ENCODE results near the gene PDCL3. TPM values are rescaled to one million over a fixed set of nuclear protein-coding genes. Genes with fewer than 3 reads are reported as not detected.

Gene PDCL3
- polyA plus RNA-seq, 1 of the 3 experiments (the other 2 are of a cell fraction): 32.8 TPM

DNA sequence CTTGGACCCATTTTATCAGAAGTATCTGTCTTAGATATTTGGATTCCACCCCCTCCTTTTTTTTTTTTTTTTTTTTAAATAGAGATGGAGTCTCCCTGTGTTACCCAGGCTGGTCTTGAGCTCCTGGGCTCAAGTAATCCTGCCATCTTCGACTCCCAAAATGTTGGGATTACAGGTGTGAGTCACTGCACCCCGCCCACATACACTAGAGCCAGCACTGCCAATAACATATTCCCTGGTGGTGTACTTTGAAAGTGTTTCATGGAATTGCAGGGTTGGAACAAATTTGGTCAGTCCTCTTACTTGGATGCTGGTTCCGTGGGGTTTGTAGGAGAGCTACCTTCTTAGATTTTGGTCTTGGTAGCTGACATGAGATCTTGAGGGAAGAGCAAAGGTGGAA, 15.0 kb downstream of the PDCL3 start:
- Histone ChIP-seq H3K79me2 (ENCODE audit: insufficient read depth) (no peaks in the 10 kb centered on the region), H4K20me1 (ENCODE audit: insufficient read depth) (no peaks in the 10 kb centered on the region), H3K4me1 (ENCODE audit: control insufficient read depth in 1 of 2, insufficient read depth in 2 of 2, low read depth in 1 of 2, low read length in 1 of 2) (no peaks in the 10 kb centered on the region), H3K36me3 (replicated peaks in 1 of 2; ENCODE audit: control insufficient read depth in 1 of 2, insufficient read depth in 2 of 2, low read length in 1 of 2) (peaks cover 7 to 20% of the 10 kb centered on the region in 2 experiments), H2AFZ (ENCODE audit: low read depth) (no peak overlapping the region), H3K9ac (no peak overlapping the region), H3F3A (replicated peaks; ENCODE audit: insufficient read depth) (peaks cover 3% of the 10 kb centered on the region), H3K9me2 (no peaks in the 10 kb centered on the region), H3K4me3 (ENCODE audit: low read depth in 2 of 2, low read length in 1 of 2) (no peak overlapping the region), H3K27me3 (ENCODE audit: insufficient read depth) (no peaks in the 10 kb centered on the region), H3K4me2 (no peak overlapping the region), H3K27ac (ENCODE audit: low read depth in 2 of 2, low read length in 1 of 2) (no peak overlapping the region), H3K9me3 (no peaks in the 10 kb centered on the region)
- no peak for DNase-seq
- TF ChIP-seq RAD21 (IDR thresholded peaks at IDR 0.05; ENCODE audit: low read length): no peak
- TF ChIP-seq, protein P1, sequence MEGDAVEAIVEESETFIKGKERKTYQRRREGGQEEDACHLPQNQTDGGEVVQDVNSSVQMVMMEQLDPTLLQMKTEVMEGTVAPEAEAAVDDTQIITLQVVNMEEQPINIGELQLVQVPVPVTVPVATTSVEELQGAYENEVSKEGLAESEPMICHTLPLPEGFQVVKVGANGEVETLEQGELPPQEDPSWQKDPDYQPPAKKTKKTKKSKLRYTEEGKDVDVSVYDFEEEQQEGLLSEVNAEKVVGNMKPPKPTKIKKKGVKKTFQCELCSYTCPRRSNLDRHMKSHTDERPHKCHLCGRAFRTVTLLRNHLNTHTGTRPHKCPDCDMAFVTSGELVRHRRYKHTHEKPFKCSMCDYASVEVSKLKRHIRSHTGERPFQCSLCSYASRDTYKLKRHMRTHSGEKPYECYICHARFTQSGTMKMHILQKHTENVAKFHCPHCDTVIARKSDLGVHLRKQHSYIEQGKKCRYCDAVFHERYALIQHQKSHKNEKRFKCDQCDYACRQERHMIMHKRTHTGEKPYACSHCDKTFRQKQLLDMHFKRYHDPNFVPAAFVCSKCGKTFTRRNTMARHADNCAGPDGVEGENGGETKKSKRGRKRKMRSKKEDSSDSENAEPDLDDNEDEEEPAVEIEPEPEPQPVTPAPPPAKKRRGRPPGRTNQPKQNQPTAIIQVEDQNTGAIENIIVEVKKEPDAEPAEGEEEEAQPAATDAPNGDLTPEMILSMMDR (IDR thresholded peaks at IDR 0.05): no peak
- TF ChIP-seq JUND (IDR thresholded peaks at IDR 0.05): no peak
- no peak for TF ChIP-seq FOXM1 (IDR thresholded peaks at IDR 0.05; ENCODE audit: low read depth)
- TF ChIP-seq YY1 (IDR thresholded peaks at IDR 0.05; ENCODE audit: low read depth): no peak
- TF ChIP-seq MAX (IDR thresholded peaks at IDR 0.05; ENCODE audit: low read depth): no peak
- TF ChIP-seq, protein P2, sequence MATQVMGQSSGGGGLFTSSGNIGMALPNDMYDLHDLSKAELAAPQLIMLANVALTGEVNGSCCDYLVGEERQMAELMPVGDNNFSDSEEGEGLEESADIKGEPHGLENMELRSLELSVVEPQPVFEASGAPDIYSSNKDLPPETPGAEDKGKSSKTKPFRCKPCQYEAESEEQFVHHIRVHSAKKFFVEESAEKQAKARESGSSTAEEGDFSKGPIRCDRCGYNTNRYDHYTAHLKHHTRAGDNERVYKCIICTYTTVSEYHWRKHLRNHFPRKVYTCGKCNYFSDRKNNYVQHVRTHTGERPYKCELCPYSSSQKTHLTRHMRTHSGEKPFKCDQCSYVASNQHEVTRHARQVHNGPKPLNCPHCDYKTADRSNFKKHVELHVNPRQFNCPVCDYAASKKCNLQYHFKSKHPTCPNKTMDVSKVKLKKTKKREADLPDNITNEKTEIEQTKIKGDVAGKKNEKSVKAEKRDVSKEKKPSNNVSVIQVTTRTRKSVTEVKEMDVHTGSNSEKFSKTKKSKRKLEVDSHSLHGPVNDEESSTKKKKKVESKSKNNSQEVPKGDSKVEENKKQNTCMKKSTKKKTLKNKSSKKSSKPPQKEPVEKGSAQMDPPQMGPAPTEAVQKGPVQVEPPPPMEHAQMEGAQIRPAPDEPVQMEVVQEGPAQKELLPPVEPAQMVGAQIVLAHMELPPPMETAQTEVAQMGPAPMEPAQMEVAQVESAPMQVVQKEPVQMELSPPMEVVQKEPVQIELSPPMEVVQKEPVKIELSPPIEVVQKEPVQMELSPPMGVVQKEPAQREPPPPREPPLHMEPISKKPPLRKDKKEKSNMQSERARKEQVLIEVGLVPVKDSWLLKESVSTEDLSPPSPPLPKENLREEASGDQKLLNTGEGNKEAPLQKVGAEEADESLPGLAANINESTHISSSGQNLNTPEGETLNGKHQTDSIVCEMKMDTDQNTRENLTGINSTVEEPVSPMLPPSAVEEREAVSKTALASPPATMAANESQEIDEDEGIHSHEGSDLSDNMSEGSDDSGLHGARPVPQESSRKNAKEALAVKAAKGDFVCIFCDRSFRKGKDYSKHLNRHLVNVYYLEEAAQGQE (IDR thresholded peaks at IDR 0.05; ENCODE audit: low read depth, low read length): no peak
- no peak for TF ChIP-seq RCOR1 (IDR thresholded peaks at IDR 0.05; ENCODE audit: low read length)
- no peak for TF ChIP-seq GABPA (IDR thresholded peaks at IDR 0.05; ENCODE audit: low read depth)
- TF ChIP-seq, protein P3, sequence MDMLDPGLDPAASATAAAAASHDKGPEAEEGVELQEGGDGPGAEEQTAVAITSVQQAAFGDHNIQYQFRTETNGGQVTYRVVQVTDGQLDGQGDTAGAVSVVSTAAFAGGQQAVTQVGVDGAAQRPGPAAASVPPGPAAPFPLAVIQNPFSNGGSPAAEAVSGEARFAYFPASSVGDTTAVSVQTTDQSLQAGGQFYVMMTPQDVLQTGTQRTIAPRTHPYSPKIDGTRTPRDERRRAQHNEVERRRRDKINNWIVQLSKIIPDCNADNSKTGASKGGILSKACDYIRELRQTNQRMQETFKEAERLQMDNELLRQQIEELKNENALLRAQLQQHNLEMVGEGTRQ (IDR thresholded peaks at IDR 0.05; ENCODE audit: borderline replicate concordance, low read depth, low read length): no peak
- TF ChIP-seq CHD2 (IDR thresholded peaks at IDR 0.05; ENCODE audit: low read length, partially characterized antibody): no peak
- no peak for TF ChIP-seq SIN3A (IDR thresholded peaks at IDR 0.05; ENCODE audit: borderline replicate concordance, low read depth, low read length)
- no peak for TF ChIP-seq GATA2 (CRISPR knock-in tag; IDR thresholded peaks at IDR 0.05)
- no peak for TF ChIP-seq FOXJ3 (CRISPR knock-in tag; IDR thresholded peaks at IDR 0.05)
- TF ChIP-seq TAF1 (IDR thresholded peaks at IDR 0.05; ENCODE audit: borderline replicate concordance, low read depth, low read length): no peak
- TF ChIP-seq NRF1 (IDR thresholded peaks at IDR 0.05; ENCODE audit: low read depth, low read length): no peak
- ChIA-PET CTCF (interaction anchor here (0.7 to 1.2 kb wide), 2 partner anchors 17 to 328 kb away, joined by 3 read pairs; no protein-coding TSS in a partner anchor), POLR2A (no interaction called here)
- 88% methylated on average over 3 of the region's 3 CpGs for WGBS (ENCODE audit: low lambda C conversion rate)

All from SK-N-SH (cell line).